GM18951 (cell line): Measurements from ENCODE around the gene LTBP4.
"Not testable (repeated sequence)": the region's sequence is repeated elsewhere in the genome, so short reads cannot be mapped to it uniquely, and the experiment has no call there.

Experiments
- POLR2A ChIP-seq: IDR thresholded peaks from 4 replicates; pipeline ENCODE4 v1.6.1; 2011; ENCODE audit warnings: mild to moderate bottlenecking; ENCODE audit not compliant: insufficient read length, insufficient read depth; ENCODE audit errors: extremely low read depth
- in situ Hi-C: fragments of 300-500 bp; cut with MboI; formaldehyde crosslinking; loops from one replicate; pipeline ENCODE4 v1.12.0; 2022; ENCODE audit warnings: low sequenced_read_pairs, mixed read lengths, inconsistent platforms; ENCODE audit not compliant: unreplicated experiment

The LTBP4 gene

GRCh38 chr19:40585241-40585981, 15.8 kb upstream of the LTBP4 start:
- in situ Hi-C loops: no loop called here

GRCh38 chr19:40585982-40586422, 15.2 kb upstream of the LTBP4 start:
- in situ Hi-C loops: no loop called here
- TF ChIP-seq POLR2A: no peak

More at GRCh38 chr19:40585241-40585981, 15.8 kb upstream of the LTBP4 start:
- TF ChIP-seq POLR2A: no peak

- in situ Hi-C loops: no loop called here
Measured at GRCh38 chr19:40586611-40587010, 14.6 kb upstream of the LTBP4 start.

GRCh38 chr19:40588110-40588854, 12.9 kb upstream of the LTBP4 start:
- in situ Hi-C loops: no loop called here
- no peak for TF ChIP-seq POLR2A

More at GRCh38 chr19:40586611-40587010, 14.6 kb upstream of the LTBP4 start:
- TF ChIP-seq POLR2A: no peak

- in situ Hi-C loops: no loop called here
Measured at GRCh38 chr19:40588926-40589569, 12.1 kb upstream of the LTBP4 start.

GRCh38 chr19:40589591-40590429, 11.4 kb upstream of the LTBP4 start:
- TF ChIP-seq POLR2A: no peak
- in situ Hi-C loops: no loop called here

More at GRCh38 chr19:40588926-40589569, 12.1 kb upstream of the LTBP4 start:
- no peak for TF ChIP-seq POLR2A

GRCh38 chr19:40590464-40591265, 10.5 kb upstream of the LTBP4 start:
- TF ChIP-seq POLR2A: no peak

GRCh38 chr19:40591724-40592123, 9.4 kb upstream of the LTBP4 start:
- in situ Hi-C loops: not testable (repeated sequence)

More at GRCh38 chr19:40590464-40591265, 10.5 kb upstream of the LTBP4 start:
- in situ Hi-C loops: no loop called here

GRCh38 chr19:40592170-40592569, 9.0 kb upstream of the LTBP4 start:
- TF ChIP-seq POLR2A: no peak
- in situ Hi-C loops: no loop called here

- in situ Hi-C loops: no loop called here
- no peak for TF ChIP-seq POLR2A
Measured at GRCh38 chr19:40594255-40594654, 6.9 kb upstream of the LTBP4 start.

- in situ Hi-C loops: no loop called here
- TF ChIP-seq POLR2A: no peak
Measured at GRCh38 chr19:40594657-40595091, 6.5 kb upstream of the LTBP4 start.
